ENCODE results near the gene ACAD8.

Gene ACAD8

DNA sequence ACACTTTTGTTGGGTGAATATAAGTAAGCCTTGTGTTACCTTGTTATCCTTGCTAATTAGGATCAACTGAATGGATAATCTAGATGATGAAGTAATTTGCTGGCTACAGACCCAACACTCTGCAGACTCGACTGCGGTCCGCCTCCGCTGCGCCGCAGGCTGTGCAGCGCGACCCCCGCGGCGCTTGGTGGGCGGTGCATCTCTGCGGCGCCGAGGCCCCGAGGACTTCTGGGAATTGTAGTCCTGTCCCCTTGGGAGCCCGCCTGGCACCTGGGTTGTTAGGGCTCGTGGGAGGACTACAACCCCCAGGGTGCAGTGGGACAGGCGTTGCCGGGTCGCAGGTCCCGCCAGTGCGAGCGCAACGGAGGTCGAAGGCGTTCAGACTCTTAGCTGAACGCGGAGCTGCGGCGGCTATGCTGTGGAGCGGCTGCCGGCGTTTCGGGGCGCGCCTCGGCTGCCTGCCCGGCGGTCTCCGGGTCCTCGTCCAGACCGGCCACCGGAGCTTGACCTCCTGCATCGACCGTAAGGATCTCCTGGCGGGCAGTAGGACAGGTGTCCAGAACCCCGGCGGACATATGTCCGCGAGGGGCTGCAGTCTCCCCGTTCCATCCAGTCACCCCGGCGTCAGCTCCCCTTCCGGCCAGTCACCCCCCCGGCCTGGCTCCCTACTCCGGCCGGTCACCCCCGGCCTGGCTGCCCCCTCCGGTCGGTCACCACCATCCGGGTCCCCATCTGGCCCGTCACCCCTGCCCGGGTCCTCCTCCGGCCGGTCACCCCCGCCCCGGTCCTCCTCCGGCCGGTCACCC lies at the start of gene ACAD8, which contains the start of gene THYN1:
ACAD8 (plus strand) TSS at position 381 of the 806 bp plus-strand sequence; CDS start at position 414, 33 bp downstream.
THYN1 (minus strand) TSS at position 165 of the 806 bp plus-strand sequence. CDS start 470 bp downstream, outside the sequence.
- DNase-seq: peak; percentile 89 to 95

DNA sequence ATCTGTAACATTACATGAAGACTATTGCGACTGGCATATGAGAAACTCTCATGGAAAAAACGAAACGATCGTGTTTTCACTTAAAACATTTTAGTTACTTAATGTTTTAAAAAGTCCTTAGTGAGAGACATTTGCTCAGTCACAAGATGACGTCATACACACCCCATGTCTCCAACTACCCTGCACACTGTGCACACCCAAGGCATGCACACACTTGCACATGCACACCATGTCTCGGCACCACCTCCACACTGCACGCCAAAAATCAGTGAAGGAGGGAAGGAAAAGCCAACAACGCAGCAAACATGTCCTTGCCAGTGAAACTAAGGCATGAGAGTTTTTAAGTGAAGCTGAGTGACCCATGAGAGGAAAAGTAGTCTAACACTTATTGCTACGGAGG lies 47.6 kb upstream of the ACAD8 start:
- no peak for DNase-seq

DNA sequence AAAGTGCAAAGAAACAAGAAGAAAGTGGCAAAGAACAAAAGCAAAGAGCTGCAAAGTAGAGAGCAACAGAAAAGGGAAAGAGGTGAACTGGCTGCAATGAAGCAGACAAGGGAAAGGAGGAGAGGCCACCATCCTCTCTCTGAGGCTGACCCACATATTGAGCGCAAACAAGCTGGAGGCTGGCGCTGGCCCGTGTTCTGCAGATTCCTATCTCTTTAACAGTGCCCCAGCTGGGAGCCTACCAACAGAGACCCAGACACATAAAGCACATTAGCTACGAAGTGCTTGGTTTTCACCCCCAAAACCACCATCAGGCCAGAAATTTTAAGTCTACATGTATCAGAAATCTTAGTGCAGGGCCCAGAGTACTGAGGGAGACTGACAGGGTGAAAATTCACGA lies 47.2 kb upstream of the ACAD8 start:
- no peak for DNase-seq

DNA sequence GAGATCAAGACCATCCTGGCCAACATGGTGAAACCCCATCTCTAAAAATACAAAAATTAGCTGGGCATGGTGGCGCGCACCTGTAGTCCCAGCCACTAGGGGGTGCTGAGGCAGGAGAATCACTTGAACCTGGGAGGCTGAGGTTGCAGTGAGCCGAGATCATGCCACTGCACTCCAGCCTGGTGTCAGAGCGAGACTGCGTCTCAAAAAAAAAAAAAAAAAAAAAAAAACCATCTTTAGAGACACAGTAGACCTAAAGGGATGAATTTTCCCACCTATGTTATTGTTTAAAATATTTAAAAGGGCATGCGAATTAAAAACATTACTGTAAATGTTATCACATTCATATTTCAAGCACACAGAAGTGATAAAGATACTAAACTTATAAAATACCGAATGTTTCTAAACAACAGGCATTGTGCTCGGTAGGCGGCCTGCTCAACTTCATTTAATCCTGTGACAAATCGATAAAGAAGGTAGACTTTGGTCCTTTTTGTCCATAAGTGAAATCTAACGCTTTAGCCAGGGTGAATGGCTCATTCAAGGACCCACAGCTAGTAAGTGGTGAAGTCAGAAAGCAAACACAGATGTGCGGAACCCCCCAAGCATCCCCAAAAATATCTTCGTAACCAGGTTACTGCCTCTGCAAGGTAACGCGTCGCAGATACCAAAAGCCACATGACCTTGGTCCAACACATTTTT lies 45.7 kb upstream of the ACAD8 start:
- peak in 1 of 2 experiments; percentile 3 for DNase-seq

DNA sequence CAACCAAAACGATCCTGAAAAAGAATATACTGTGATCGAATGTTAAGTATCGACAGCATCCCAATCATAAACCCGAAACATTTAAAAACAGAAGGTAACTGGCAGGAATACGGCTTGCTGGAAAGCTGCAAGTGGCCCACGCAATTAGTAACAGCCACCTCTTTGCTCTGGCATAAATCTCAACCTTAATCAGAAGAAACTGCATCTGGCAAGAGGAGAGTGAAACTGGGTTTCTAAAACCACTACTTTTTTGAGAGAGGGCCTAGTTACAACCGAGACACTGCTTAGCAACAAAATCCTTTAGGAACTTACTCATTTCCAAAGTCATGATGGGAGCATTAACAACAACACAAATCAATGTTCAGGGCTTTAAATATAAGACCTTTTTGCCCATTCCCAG lies 37.5 kb upstream of the ACAD8 start:
- no peak for DNase-seq

DNA sequence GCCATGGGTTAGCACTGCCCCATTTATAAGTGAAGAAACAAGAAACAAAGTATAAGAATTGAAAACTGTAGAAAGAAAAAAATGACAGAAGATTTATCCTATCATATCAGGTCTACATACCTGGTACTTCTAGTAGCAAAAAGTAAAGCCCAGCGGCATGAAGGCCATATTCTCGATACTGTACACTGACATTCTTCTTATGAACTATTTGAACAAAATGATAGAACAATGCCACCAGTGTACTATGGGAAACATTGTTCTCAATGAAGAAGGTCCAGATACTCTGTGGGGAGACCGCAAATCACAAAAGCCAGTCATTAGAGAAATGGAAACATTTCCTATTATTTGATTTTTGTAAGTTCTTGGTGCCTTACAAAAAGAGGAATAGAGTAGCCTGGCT lies 36.6 kb upstream of the ACAD8 start:
- DNase-seq: no peak

DNA sequence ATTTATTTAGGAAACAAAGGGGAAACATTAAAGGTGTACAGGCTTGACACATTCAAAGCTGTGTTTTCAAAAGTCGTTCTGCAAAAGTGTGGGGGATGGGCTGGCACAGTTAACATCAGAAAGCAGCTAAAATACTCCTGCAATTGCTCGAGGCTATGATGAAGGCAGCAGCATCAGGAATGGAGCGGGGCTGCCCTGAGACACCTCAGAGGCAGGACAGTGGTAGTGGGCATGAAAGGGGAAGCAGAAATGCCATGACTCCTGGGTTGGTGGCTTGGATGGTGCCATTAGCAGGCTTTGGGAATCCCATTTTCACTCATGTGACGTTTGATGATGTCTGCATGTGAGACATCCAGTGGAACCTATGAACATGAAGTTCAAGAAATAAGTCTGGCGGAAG lies 30.2 kb upstream of the ACAD8 start:
- peak in 1 of 2 experiments; percentile 5 for DNase-seq

DNA sequence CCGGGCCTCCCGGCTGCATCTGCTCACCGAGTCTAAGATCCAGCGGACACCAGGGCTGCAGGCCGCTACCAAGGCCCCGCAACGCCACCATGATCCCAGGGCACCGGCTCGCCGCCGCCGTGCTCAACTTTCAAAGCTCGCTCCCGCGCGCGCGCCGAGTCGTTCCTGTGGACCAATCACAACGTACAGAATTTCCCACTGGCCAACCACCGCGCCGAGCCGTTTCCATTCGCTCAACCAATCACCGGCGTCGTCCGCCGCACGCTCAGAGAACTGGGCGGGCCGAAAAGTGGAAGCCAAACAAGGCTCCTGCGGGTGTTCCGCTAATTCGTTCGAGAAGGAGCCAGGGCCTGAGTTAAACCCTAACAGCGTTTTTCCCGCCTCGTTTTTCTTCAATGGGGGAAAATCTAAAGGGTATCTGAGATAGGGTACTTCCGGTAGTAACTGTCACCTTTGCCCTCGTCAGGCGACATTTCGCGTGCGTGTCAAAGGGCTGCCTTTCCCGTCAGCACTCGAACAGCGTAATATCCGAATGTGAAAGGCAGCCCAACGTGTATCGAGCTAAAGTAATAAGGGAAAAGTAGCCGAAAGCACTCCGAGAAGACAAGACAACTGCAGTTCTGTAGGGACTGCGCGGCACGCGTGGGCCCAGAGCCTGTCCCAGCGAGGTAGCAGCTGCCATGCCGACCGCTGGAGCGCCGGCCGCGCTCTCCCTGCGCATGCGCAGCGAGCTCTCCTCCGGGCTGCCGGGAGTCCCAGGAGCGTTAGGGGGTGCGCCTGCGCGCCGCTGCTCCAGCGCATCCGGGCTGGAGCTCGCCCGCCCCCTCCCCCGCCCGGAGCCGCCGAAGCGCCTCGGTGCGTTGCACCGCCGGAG lies 29.3 kb upstream of the ACAD8 start, which contains the start of the genes NCAPD3 and VPS26B:
NCAPD3 (minus strand) TSS at position 132 of the 874 bp plus-strand sequence; CDS start at position 91, 41 bp downstream.
VPS26B (plus strand) TSS at position 836 of the 874 bp plus-strand sequence. CDS start 452 bp downstream, outside the sequence.
- DNase-seq: peak; percentile 87 to 94

DNA sequence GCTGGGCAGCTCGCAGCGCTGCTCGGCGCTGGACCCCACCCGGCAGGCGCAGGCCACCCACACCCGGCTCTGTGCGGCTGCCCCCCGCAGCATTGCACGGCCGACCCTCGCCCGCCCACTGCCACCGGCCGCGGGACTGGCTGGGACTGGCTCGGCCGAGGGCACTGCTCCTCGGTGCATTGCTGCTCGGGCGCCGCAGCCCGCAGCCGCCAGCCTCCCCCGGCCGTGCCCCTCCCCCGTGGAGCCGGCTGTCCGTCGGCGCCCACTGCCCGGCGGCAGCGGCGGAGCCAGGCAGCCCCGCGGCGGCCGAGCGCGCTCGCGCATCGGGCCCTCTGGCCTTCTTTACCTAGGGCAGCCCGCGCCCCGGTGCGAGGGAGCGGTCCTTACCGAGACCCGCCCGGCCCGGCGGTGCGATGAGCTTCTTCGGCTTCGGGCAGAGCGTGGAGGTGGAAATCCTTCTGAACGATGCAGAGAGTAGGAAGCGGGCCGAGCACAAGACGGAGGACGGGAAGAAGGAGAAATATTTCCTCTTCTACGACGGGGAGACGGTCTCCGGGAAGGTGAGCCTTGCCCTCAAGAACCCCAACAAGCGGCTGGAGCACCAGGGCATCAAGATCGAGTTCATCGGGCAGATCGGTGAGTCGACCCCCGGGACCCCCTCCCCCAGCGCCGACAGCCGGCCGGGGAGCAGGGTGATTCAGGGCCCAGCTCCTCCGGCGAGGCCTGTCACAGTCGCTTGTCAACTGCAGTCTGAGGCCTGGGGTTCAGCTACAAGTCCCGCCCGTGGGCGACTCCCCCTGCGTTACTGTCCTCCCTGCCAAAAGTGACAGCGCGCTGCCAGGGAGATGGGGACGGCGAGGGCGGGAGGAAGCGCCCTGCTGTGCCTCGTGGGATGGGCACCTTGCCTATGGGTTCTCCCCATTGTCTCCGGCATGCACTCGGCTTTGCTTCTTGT lies 28.4 kb upstream of the ACAD8 start:
- peak; percentile 32 to 37 for DNase-seq

DNA sequence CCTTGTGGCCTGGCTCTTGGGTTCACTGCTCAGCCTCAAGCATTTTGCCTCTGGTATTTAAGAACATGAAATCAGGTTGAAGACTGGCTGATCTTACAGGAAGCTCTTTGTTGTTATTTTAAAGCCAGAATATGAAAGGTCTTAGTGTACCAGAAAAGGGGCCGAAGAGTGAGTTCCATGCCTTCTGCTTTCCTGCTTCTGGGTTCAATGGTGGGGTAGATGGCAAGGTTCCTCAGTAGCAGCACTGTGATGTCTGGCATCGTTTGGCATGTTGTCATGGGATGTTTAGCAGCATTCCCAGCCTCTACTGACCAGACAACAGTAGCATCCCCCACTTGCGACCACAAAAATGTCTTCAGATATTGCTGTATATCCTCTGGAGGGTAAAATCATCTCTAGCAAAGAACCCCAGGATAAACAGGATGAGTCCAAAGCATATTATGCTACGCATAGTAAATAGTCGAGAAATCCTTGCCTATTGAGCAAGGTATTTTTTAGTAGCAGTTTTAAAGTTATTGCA lies 26.5 kb upstream of the ACAD8 start:
- no peak for DNase-seq

DNA sequence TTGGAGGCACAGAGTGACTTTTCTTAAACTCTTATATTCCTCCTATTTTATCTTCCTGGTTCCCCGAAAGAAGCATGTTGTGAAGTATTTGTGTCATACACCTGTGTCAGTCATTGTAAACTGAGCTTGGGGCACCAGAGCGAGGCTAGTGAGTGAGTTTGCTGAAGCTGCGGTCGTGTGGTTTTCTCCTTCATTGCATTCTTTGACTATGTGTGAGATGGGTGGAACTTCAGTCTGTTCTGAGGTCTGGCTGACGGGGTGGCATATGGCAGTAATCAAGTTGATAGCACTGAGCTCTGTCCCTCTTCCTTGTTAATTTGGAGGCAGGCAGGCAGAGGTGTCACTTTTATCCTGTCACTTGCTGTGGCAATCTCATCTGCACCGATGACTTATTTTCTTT lies 24.7 kb upstream of the ACAD8 start:
- DNase-seq: peak; percentile 8 to 32

DNA sequence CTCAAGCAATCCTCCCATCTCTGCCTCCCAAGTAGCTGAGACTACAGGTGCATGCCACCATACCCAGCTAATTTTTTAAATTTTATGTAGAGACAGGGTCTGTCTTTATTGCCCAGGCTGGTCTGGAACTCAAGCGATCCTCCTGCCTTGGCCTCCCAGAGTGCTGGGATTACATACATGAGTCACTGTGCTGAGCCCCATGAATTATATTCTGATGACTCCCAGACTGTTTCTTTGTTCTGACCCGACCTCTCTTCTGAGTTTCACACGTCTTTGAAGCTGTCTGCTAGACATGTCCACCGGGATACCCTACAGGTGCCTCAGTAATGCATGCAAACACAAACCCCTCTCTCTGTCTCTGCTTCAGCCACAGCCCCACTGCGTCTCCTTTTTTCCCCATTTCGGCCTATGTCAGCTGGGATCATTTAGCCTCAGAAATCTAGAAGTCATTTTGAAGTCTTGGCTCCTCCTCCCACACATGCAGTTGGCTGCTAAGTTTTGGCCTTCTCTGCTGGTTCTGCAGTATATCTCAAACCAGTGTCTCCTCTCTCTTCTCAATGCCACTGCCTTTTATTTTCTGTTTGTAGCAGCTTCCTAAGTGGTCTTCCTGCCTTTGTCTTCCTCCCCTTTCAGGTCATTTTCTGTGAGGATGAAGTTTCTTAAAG lies 24.1 kb upstream of the ACAD8 start:
- no peak for DNase-seq

DNA sequence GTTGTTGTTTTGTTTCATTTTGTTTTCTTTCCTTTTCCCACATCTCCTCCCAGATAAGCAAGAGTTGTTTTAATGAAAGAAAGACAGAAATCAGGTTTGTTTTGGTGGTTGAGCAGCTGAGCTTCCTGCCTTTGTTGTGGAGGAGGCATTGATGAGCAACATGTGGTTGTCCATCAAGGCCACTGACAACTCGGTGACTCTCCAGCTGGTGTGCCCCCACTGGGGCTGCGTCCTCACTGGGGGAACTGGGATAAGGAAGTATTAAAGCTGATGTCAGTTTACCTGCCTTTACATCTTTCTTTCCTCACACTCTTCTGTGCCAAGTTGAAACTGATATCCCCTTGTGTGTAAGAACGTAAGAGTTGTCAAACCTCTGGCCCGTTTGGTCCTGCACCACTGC lies 23.0 kb upstream of the ACAD8 start:
- no peak for DNase-seq

DNA sequence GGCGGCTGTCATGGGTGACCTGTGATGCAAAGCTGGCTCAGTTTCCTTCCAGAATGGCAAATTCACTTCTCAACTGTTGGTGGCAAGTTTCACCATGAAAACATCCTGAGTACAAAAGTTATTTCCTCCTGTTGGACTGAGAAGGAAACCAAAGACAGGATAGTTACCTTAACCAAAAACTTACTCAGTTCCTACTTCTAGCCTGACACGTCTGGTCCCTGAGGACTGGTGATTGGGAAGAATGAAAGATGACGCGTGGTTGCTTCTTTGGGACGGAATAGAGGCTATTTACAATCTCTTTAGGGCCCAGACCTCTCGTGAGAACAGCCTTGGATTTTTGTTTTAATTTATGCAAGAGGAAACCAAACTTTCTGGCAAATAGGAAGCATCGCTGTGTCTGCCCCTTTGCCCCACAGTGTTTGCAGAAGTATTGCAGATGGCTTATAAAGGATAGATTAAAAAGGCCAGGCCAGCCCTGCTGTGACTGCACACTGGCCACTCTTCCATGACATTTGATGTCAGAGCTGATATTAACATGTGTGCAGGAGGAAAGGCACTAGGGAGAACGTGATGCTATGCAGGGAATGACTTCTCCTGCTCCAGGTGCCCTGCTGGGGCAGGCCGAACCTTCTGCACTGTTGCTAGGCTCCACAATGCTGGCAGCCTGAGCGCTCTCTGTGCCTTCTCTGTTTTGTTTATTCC lies 21.3 kb upstream of the ACAD8 start:
- peak; percentile 44 to 52 for DNase-seq

DNA sequence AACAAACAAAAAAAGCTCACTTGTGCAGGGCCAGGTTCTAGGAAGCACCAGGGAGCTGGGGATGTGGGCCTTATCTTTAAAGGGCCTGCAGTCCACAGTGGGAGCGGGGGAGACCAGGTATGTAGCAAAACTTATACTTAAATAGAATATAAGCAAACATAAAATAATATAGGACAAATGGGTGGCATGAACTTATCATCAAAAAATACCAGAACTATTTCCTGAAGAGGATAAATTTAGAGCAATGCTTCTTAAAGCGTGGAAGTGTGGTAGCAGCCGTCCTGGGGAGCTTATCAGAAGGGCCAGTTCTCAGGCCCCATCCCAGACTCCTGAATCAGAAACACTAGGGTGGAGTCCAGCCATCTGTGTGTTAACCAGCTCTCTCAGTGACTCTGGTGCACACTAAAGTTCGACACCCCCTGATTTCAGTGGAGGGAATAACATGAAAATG lies 19.6 kb upstream of the ACAD8 start:
- DNase-seq: no peak

DNA sequence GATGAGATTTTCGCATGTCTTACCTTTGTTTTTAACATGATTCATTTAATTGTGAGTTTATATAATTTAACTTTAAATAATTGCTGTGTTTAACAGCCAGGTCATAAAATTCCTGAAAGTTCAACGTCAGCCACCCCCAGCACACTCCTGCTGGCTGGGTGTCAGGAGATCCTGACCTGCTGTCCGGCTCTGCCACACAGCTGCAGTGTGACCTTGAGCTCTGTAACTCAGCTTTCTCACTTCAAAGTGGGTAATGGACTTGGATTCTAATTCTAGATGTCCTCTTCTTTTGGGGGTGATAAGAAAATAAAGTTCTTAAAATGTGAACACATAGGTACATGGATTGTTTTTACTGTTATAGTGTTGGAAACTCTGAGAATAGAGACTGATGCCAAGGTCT lies 18.0 kb upstream of the ACAD8 start:
- no peak for DNase-seq

DNA sequence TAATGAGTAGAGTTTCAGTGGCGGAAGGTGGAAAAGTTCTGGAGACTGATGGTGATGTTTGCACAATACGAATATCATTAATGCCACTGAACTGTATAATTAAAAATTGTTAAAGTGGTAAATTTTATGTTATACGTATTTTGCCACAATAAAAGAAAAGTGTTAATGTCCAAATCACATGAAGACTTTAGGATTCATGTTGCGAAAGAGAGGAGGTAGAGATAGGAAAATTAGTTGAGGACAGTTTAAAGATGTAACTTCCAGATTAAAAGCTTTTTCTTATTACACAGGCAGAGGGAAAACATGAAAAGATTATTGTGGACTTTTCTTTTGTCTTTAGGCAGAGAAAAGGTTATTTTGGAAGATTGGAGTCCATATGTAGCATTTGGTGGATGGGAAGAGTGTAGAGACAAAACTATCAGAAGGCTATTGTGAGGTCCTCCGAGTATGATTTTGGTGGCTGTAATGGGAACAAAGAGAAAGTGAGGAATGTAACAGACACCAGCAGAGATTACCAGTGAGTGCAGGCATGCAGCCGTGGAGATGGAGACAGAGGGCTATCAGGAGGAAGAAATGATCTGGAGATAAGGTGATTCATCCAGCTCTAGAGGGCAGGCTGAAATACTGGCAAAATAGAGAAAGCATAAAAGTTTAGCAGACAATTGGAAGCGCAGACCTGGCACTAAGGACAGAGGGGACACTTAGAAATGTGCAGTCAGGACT lies 16.4 kb upstream of the ACAD8 start:
- DNase-seq: no peak

DNA sequence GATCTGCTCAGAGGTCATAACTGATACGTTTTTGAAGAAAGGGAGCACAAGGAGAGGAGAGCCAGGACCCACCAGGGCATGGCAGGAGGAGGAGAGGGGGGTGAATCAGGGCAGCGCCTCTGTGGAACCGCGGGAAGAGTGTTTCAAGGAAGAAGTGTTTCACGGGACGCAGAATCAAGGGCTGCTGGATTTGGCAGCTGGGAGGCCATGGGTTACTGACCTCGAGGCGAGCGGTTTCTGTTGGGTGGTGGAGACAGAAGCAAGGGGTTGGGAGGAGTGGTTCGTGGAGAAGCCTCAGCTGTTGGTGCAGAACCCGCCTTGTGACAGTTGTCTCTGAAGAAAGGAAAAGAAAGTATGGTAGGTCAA lies 15.8 kb upstream of the ACAD8 start:
- DNase-seq: no peak

DNA sequence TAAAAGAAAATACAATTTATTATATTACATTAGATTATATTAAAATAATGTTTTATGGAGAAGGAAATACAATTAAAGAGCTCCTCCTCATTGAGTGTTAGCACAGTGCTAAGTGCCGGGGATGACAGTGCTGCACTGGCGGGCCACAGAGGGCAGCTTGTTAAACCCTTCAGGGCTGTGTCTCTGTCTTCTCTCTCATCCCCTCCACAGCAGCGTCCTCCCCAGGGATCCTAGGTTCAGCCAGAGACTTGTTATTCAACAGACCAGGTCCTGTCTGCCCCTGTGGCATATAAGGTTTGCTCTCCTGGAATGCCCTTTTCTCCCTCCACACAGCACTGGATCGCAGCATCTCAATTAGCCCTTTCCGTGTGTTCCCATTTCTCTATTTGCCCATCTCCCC lies 14.4 kb upstream of the ACAD8 start:
- no peak for DNase-seq
